GM18526 (cell line): ENCODE measurements around the gene SH2D1A.

Source experiments
- POLR2A ChIP-seq: IDR thresholded peaks from 3 replicates; pipeline ENCODE4 v1.6.1; 2011; ENCODE audit not compliant: insufficient read length; ENCODE audit errors: extremely low read depth

SH2D1A gene

GRCh38 chrX:124344246-124344645, 2.1 kb upstream of the SH2D1A start:
- TF ChIP-seq POLR2A, result no peak

- TF ChIP-seq POLR2A, result no peak
Observed at GRCh38 chrX:124346877-124347241, 496 bp downstream of the SH2D1A start.

- no peak for TF ChIP-seq POLR2A
Observed at GRCh38 chrX:124347242-124347641, 879 bp downstream of the SH2D1A start.

GRCh38 chrX:124348182-124348581, 1.8 kb downstream of the SH2D1A start:
- no peak for TF ChIP-seq POLR2A

- no peak for TF ChIP-seq POLR2A
Observed at GRCh38 chrX:124348885-124349453, 2.6 kb downstream of the SH2D1A start.

GRCh38 chrX:124354648-124355047, 8.3 kb downstream of the SH2D1A start:
- no peak for TF ChIP-seq POLR2A

- no peak for TF ChIP-seq POLR2A
Observed at GRCh38 chrX:124358800-124359383, 12.5 kb downstream of the SH2D1A start.

- TF ChIP-seq POLR2A, result no peak
Observed at GRCh38 chrX:124362072-124362471, 15.7 kb downstream of the SH2D1A start.

- TF ChIP-seq POLR2A, result no peak
Observed at GRCh38 chrX:124362761-124363160, 16.4 kb downstream of the SH2D1A start.

- no peak for TF ChIP-seq POLR2A
Observed at GRCh38 chrX:124369722-124370121, 23.4 kb downstream of the SH2D1A start.

- TF ChIP-seq POLR2A, result no peak
Observed at GRCh38 chrX:124373348-124373747, 27.0 kb downstream of the SH2D1A start.

- TF ChIP-seq POLR2A, result no peak
Observed at GRCh38 chrX:124378643-124379042, 32.3 kb downstream of the SH2D1A start.

- no peak for TF ChIP-seq POLR2A
Observed at GRCh38 chrX:124383354-124383753, 37.0 kb downstream of the SH2D1A start.

- TF ChIP-seq POLR2A, result no peak
Observed at GRCh38 chrX:124386401-124386800, 40.0 kb downstream of the SH2D1A start.

- TF ChIP-seq POLR2A, result no peak
Observed at GRCh38 chrX:124388562-124388961, 42.2 kb downstream of the SH2D1A start.

GRCh38 chrX:124392794-124393193, 46.4 kb downstream of the SH2D1A start:
- no peak for TF ChIP-seq POLR2A

- TF ChIP-seq POLR2A, result no peak
Observed at GRCh38 chrX:124393238-124393637, 46.9 kb downstream of the SH2D1A start.
